Measurements from ENCODE around the gene NPHP1. TPM values are rescaled to one million over a fixed set of nuclear protein-coding genes. Genes with fewer than 3 reads are reported as not detected.
"Not testable (repeated sequence)": the region's sequence is repeated elsewhere in the genome, so short reads cannot be mapped to it uniquely, and the experiment has no call there.

Gene NPHP1
- polyA plus RNA-seq (ENCODE audit: low read depth in 6 of 6): 1 to 10 TPM in 4 of 6 donors, under 1 TPM in 1, not detected in 1; 0.59 to 2.1 (median 1.2) TPM

- peaks cover 0 to 11% of the 10 kb centered on the region in 2 donors for H3K36me3 Mint-ChIP-seq
- peak; percentile 94 to 95 for ATAC-seq (ENCODE audit: low read depth in 2 of 2)
- DNase-seq: peak; percentile 81
- H3K27me3 Mint-ChIP-seq: no peaks in the 10 kb centered on the region
- H3K27ac Mint-ChIP-seq: peak within 1 kb of the TSS; percentile 89 to 98 (median 94)
- peak within 1 kb of the TSS; percentile 83 to 96 (median 92) for H3K4me3 Mint-ChIP-seq
- peaks cover 13 to 28% (median 24%) of the 10 kb centered on the region in 3 donors for H3K4me1 Mint-ChIP-seq
- no peaks in the 10 kb centered on the region for H3K9me3 Mint-ChIP-seq
Observed at GRCh38 chr2:110204408-110205385, at the start of gene NPHP1. NPHP1 (minus strand) TSS chr2:110205013; CDS start chr2:110204968, 45 bp downstream.

DNA sequence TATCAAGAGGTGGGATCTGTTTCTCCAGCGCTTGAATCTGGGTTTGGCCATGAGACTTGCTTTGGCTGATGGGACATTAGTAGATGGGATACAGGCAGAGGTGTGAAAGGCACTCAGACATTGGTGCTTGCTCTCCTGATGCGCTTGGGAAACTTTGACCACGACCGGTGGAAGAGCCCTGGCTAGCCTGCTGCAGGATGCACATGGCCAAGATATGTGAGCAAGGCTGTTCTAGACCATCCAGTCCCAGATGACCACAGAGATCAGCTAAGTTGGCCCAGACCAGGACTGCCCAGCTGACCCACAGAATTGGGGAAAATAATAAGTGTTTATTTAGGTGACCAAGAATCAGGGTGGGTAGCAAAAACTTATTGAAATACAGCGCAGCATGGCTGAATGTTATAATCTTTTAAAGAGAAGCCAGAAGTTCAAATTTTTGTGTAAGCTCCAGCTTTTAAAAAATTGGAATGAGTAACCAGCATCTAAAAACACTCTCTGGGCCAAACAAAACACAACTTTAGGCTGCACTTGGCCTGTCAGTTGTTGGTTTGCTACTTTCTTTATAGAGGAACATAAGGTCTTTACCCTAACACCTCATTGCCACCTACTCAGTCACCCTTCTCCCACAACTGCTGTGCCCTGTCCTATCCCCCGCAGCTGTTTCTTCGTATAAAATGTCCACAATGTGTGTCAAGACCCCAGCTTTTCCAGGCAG is 43.4 kb upstream of the NPHP1 start:
- DNase-seq; H3K36me3 Mint-ChIP-seq; ATAC-seq (ENCODE audit: low read depth in 2 of 2); H3K4me1 Mint-ChIP-seq; H3K27me3 Mint-ChIP-seq; H3K4me3 Mint-ChIP-seq; H3K27ac Mint-ChIP-seq; H3K9me3 Mint-ChIP-seq: not testable (repeated sequence)

DNA sequence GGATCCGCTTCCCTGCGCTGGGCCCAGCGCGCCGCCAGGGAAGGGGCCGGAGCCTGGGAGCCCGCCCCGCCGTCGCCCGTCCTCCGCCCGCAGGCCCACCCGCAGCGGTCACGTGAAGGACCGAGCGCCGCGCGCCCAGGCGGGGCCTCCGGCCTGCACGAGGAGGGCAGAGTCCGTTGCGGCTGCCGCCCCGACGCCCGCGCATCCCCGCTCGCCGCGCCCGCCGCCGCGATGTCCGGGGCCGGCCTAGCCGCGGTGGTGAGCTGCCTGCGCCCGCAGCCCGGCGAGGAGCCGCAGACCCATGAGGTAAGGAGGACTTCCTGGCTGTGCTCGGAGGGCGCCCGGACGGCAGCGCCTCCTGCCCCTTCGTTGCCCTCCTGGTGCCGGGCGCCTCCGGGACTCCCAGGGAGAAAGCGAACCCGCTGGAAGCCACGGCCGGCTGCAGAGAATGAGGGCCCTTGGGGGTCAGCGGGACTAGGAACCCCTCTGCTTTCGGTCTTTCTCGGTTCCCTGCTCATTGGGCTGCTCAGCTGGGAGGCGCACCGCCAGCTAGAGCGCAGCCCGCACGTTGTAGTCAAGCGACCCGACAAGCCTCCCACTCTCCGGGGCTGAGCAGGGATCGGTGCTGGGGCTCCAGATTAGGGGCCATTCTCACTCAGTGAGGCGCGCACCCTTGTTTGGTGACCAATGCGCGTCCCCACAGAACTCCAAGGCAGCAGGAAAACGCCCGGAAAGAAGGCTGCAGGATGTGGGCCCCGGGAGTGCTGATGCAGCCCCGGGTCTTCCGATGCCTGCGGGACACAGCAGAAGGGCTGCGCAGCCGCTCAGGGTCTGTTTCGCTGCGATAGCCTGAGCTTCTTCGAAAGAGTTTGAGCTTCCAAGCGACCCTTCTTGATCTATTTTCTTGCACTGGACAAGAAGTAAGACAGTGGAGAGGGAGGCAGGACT is 40.9 kb upstream of the NPHP1 start:
- not testable (repeated sequence) for ATAC-seq (ENCODE audit: low read depth in 2 of 2); H3K36me3 Mint-ChIP-seq; H3K27me3 Mint-ChIP-seq; DNase-seq; H3K9me3 Mint-ChIP-seq; H3K27ac Mint-ChIP-seq; H3K4me3 Mint-ChIP-seq; H3K4me1 Mint-ChIP-seq

- not testable (repeated sequence) for DNase-seq; H3K9me3 Mint-ChIP-seq; H3K27ac Mint-ChIP-seq; H3K4me3 Mint-ChIP-seq; H3K4me1 Mint-ChIP-seq; H3K36me3 Mint-ChIP-seq; H3K27me3 Mint-ChIP-seq; ATAC-seq (ENCODE audit: low read depth in 2 of 2)
Observed at GRCh38 chr2:110243283-110243682, 38.5 kb upstream of the NPHP1 start.

- not testable (repeated sequence) for H3K9me3 Mint-ChIP-seq; H3K27me3 Mint-ChIP-seq; H3K36me3 Mint-ChIP-seq; H3K4me3 Mint-ChIP-seq; DNase-seq; ATAC-seq (ENCODE audit: low read depth in 2 of 2); H3K4me1 Mint-ChIP-seq; H3K27ac Mint-ChIP-seq
Observed at GRCh38 chr2:110234514-110234913, 29.7 kb upstream of the NPHP1 start.

DNA sequence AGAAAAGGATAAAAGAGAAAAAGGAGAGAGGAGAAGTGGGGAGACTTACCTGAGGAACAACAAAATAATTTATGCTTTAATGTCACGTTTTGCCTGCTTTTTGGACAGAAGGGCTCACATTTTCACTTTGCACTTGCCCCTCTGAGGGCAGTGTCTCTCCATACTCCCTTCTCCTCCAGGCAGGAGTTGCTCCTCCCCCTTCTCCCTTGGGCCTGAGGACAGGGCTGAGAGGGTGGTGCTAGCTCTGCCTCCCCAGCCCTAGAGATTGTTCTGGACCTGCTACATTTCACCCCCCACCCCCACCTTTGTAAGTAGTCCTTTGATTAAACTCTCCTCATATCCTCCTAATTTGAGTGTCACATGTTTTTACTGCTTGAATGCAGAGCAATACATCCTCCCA is 25.1 kb upstream of the NPHP1 start:
- not testable (repeated sequence) for H3K4me1 Mint-ChIP-seq; H3K9me3 Mint-ChIP-seq; ATAC-seq (ENCODE audit: low read depth in 2 of 2); DNase-seq; H3K4me3 Mint-ChIP-seq; H3K27ac Mint-ChIP-seq; H3K36me3 Mint-ChIP-seq
- H3K27me3 Mint-ChIP-seq: peaks cover 20 to 30% (median 22%) of the 10 kb centered on the region in 3 donors

- H3K36me3 Mint-ChIP-seq; H3K4me1 Mint-ChIP-seq; H3K27ac Mint-ChIP-seq; ATAC-seq (ENCODE audit: low read depth in 2 of 2); H3K9me3 Mint-ChIP-seq; H3K4me3 Mint-ChIP-seq; DNase-seq: not testable (repeated sequence)
- peaks cover 51 to 62% (median 53%) of the 10 kb centered on the region in 3 donors for H3K27me3 Mint-ChIP-seq
Observed at GRCh38 chr2:110222626-110223025, 17.8 kb upstream of the NPHP1 start.

GRCh38 chr2:110221938-110222337 is 17.1 kb upstream of the NPHP1 start:
- H3K27me3 Mint-ChIP-seq: peaks cover 48 to 59% (median 48%) of the 10 kb centered on the region in 3 donors
- no peak overlapping the region for H3K4me3 Mint-ChIP-seq
- no peak overlapping the region for H3K27ac Mint-ChIP-seq
- H3K4me1 Mint-ChIP-seq: no peaks in the 10 kb centered on the region
- no peak for DNase-seq
- no peaks in the 10 kb centered on the region for H3K36me3 Mint-ChIP-seq
- no peak for ATAC-seq (ENCODE audit: low read depth in 2 of 2)
- H3K9me3 Mint-ChIP-seq: peaks cover 0 to 4% (median 0%) of the 10 kb centered on the region in 7 donors

GRCh38 chr2:110220190-110220564 is 15.4 kb upstream of the NPHP1 start:
- no peak for DNase-seq
- Mint-ChIP-seq H3K27ac (no peak overlapping the region), H3K36me3 (no peaks in the 10 kb centered on the region), H3K9me3 (peaks cover 0 to 8% (median 0%) of the 10 kb centered on the region in 7 donors), H3K27me3 (peaks cover 55 to 59% (median 57%) of the 10 kb centered on the region in 3 donors), H3K4me3 (no peak overlapping the region), H3K4me1 (no peaks in the 10 kb centered on the region)
- ATAC-seq (ENCODE audit: low read depth in 2 of 2): no peak

DNA sequence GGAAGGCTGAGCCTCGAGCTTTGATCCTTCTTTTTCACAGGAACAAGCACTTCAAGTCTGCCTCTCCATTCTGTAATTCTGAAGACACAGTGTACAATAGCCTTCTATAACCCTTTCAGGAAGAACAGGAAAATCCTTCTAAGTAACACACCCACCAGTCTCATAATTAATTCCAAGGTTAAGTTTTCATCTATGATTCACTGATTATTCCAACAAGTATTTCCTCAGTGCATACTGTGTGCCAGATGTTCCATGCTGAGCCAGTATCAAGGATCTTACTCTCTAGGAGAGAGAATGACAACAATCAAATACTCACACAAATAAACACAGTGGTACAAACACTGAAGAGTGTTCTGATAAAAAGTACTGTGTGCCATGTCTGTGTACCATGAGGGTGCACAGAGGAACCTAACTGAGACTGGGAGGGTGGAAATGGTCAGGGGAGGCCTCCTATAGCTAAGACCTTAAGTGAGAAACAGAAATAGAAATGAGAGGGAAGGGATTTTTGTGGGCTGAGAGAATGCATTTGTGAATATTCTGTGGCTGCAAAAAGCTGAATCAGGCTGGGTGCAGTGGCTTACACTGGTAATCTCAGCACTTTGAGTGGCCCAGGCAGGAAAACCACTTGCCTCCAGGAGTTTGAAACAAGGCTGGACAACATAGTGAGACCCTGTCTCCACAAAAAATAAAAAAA is 14.8 kb upstream of the NPHP1 start:
- no peak for DNase-seq
- ATAC-seq (ENCODE audit: low read depth in 2 of 2): no peak
- Mint-ChIP-seq H3K9me3 (peaks cover 0 to 12% (median 2%) of the 10 kb centered on the region in 7 donors), H3K36me3 (no peaks in the 10 kb centered on the region), H3K27me3 (peaks cover 60 to 64% (median 61%) of the 10 kb centered on the region in 3 donors), H3K4me3 (no peak overlapping the region), H3K27ac (no peak overlapping the region), H3K4me1 (no peaks in the 10 kb centered on the region)

GRCh38 chr2:110218889-110219288 is 14.1 kb upstream of the NPHP1 start:
- ATAC-seq (ENCODE audit: low read depth in 2 of 2); H3K36me3 Mint-ChIP-seq; H3K4me1 Mint-ChIP-seq; H3K27ac Mint-ChIP-seq; DNase-seq; H3K4me3 Mint-ChIP-seq: not testable (repeated sequence)
- Mint-ChIP-seq H3K27me3 (peaks cover 60 to 66% (median 66%) of the 10 kb centered on the region in 3 donors), H3K9me3 (peaks cover 0 to 18% (median 6%) of the 10 kb centered on the region in 7 donors)

DNA sequence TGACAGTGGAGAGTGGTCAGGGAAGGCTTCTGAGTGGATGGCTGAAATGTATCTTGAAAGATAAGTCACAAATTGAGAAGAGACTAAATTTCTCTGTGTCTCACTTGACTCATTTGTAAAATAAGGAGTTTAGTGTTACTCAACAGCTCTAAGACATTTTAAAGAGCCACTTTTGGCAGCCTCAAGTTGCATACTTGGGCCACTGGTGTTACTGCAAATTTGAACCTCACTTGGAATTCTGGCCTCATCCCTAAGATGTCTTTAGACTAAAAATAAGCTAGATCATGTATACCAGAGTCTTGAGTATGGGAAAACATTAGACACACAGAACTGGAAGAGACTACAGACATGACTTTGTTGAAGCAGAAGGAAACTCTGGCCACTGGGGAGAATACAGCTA is 12.0 kb upstream of the NPHP1 start:
- no peak overlapping the region for H3K4me3 Mint-ChIP-seq
- ATAC-seq (ENCODE audit: low read depth in 2 of 2): no peak
- H3K36me3 Mint-ChIP-seq: no peaks in the 10 kb centered on the region

More for the DNA sequence above, 12.0 kb upstream of the NPHP1 start:
- Mint-ChIP-seq H3K27ac (no peak overlapping the region), H3K27me3 (peaks cover 56 to 67% (median 65%) of the 10 kb centered on the region in 3 donors), H3K4me1 (peaks cover 2 to 7% (median 6%) of the 10 kb centered on the region in 3 donors), H3K9me3 (peaks cover 0 to 25% (median 12%) of the 10 kb centered on the region in 7 donors)
- no peak for DNase-seq

Measured in naive B cell (primary cell).